Endothelial cell of umbilical vein (primary cell): ENCODE data around the gene OMA1. TPM values are rescaled to one million over a fixed set of nuclear protein-coding genes. Genes with fewer than 3 reads are reported as not detected.

Experiments
- BruUV-seq: library from RNA; stranded (reverse); fragments of 400-500 nt; replicated peaks from 2 replicates; lab custom pipeline; 2021; lab: Mats Ljungman, UMichigan
- CTCF ChIA-PET: fragments of 300-600, 350-600 bp; sonication (Branson Sonifier 250); formaldehyde crosslinking; loops from one replicate; lab custom pipeline; 2021; ENCODE audit warnings: antibody characterized with exemption, inconsistent platforms; lab: Charles Lee
- POLR2A ChIA-PET: fragments of 300-600, 350-600 bp; sonication (Branson Sonifier 250); formaldehyde crosslinking; loops from one replicate; lab custom pipeline; 2021; ENCODE audit warnings: antibody characterized with exemption, inconsistent platforms; lab: Charles Lee
- DNase-seq: peaks from one replicate; pipeline ENCODE4 v3.0.0-alpha.2; 2011; ENCODE audit warnings: low read depth, low spot score
- FAIRE-seq: peaks from 2 replicates; lab custom pipeline; 2011; peaks lifted over from hg19 to GRCh38; lab: Jason Lieb, UNC
- H2AFZ ChIP-seq: 2 replicates; pipeline ENCODE4 v1.6.0; 2012; ENCODE audit warnings: low read depth, low read length, control low read depth, inconsistent platforms
- H3K27ac ChIP-seq: 2 replicates; pipeline ENCODE4 v1.5.1; 2011; ENCODE audit warnings: low read depth, mild to moderate bottlenecking, control low read depth, low read length, moderate library complexity; ENCODE audit not compliant: insufficient read depth
- H3K27me3 ChIP-seq, 2 experiments: 2 replicates each; pipeline versions ENCODE4 v1.6.0 to v1.6.1; 2011; ENCODE audit warnings: low read length in 2 of 2, mixed read lengths in 1 of 2; ENCODE audit not compliant: control insufficient read depth in 2 of 2, insufficient read depth in 2 of 2
- H3K36me3 ChIP-seq, 2 experiments: 2 replicates in 1 of 2; 3 replicates in 1 of 2; pipeline ENCODE4 v1.5.1; 2011; ENCODE audit warnings: low read length in 2 of 2, mild to moderate bottlenecking in 1 of 2, moderate library complexity in 1 of 2; ENCODE audit not compliant: control insufficient read depth in 2 of 2, insufficient read depth in 2 of 2; ENCODE audit errors: extremely low read depth in 1 of 2
- H3K4me1 ChIP-seq: 3 replicates; pipeline ENCODE4 v1.5.1; 2011; ENCODE audit warnings: mild to moderate bottlenecking, low read length; ENCODE audit not compliant: control insufficient read depth, insufficient read depth; ENCODE audit errors: extremely low read depth
- H3K4me2 ChIP-seq: 2 replicates; pipeline ENCODE4 v1.6.1; 2011; ENCODE audit warnings: low read length, control low read depth, mixed read lengths; ENCODE audit not compliant: insufficient read depth
- H3K4me3 ChIP-seq, 3 experiments: fragments of 200-600 bp in 1 of 3; sonication (generic), shearing (Covaris generic) in 1 of 3; replicated peaks in 1 of 3; 2 replicates each; pipeline ENCODE4 v1.5.1; 2011 to 2016; ENCODE audit warnings: control low read depth in 3 of 3, low read length in 3 of 3, mild to moderate bottlenecking in 2 of 3, inconsistent platforms in 1 of 3, low read depth in 1 of 3, moderate library complexity in 1 of 3; ENCODE audit not compliant: insufficient read depth in 1 of 3
- H3K79me2 ChIP-seq: 2 replicates; pipeline ENCODE4 v1.6.0; 2012; ENCODE audit warnings: low read length, inconsistent platforms; ENCODE audit not compliant: control insufficient read depth, insufficient read depth
- H3K9ac ChIP-seq: replicated peaks from 2 replicates; pipeline ENCODE3; 2011; ENCODE audit warnings: low read length, control low read depth; ENCODE audit not compliant: insufficient read depth; ENCODE audit errors: extremely low read depth
- H3K9me1 ChIP-seq: replicated peaks from 3 replicates; pipeline ENCODE4 v1.6.0; 2011; ENCODE audit warnings: mild to moderate bottlenecking, low read length; ENCODE audit not compliant: control insufficient read depth, insufficient read depth; ENCODE audit errors: extremely low read depth
- H3K9me3 ChIP-seq: replicated peaks from 2 replicates; pipeline ENCODE4 v1.5.1; 2012; ENCODE audit warnings: low read length, inconsistent platforms; ENCODE audit not compliant: control insufficient read depth, insufficient read depth
- H4K20me1 ChIP-seq: replicated peaks from 2 replicates; pipeline ENCODE3; 2011; ENCODE audit warnings: mild to moderate bottlenecking, low read length; ENCODE audit not compliant: control insufficient read depth, insufficient read depth; ENCODE audit errors: extremely low read depth
- EZH2 ChIP-seq: IDR thresholded peaks from 2 replicates; pipeline ENCODE4 v1.6.1; 2012; ENCODE audit warnings: borderline replicate concordance, low read depth, mild to moderate bottlenecking, moderate library complexity, low read length, inconsistent platforms; ENCODE audit not compliant: severe bottlenecking
- FOS ChIP-seq: IDR thresholded peaks from 2 replicates; pipeline ENCODE4 v1.6.1; 2011; ENCODE audit warnings: mild to moderate bottlenecking, low read length, moderate library complexity, borderline replicate concordance; ENCODE audit not compliant: insufficient read depth
- GATA2 ChIP-seq: IDR thresholded peaks from 2 replicates; pipeline ENCODE4 v1.7.0; 2011; ENCODE audit warnings: low read depth, mild to moderate bottlenecking, moderate library complexity, mixed read lengths, low read length; ENCODE audit not compliant: insufficient read length, insufficient read depth
- JUN ChIP-seq: IDR thresholded peaks from 2 replicates; pipeline ENCODE4 v1.6.1; 2011; ENCODE audit warnings: borderline replicate concordance, low read depth; ENCODE audit not compliant: insufficient read length, insufficient read depth
- MYC ChIP-seq: IDR thresholded peaks from one replicate; pipeline ENCODE4 v1.6.1; 2011; ENCODE audit warnings: mild to moderate bottlenecking, low read depth, low read length
- POLR2A ChIP-seq: IDR thresholded peaks from 2 replicates; pipeline ENCODE4 v1.6.1; 2012; ENCODE audit warnings: low read depth, mild to moderate bottlenecking, control low read depth, low read length
- POLR2AphosphoS5 ChIP-seq: IDR thresholded peaks from 2 replicates; pipeline ENCODE4 v1.6.1; 2012; ENCODE audit warnings: low read depth, mild to moderate bottlenecking, control low read depth, low read length, moderate library complexity; ENCODE audit not compliant: insufficient read depth
- dilution Hi-C: fragments of 300-500 bp; cut with MboI; formaldehyde crosslinking; loops from one replicate; pipeline ENCODE4 v1.15.0; 2019; ENCODE audit warnings: low sequenced_read_pairs; ENCODE audit not compliant: extremely low pct_ligation_motif_present
- intact Hi-C: fragments of 100-400 bp; cut with micrococcal nuclease; formaldehyde crosslinking; loops from one replicate; pipeline ENCODE4 v1.10.0; 2022
- polyA plus RNA-seq, 4 experiments: library from polyadenylated mRNA; depleted of rRNA in 3 of 4; stranded (reverse) in 3 of 4; unstranded in 1 of 4; fragments of >200 nt; gene quantifications; 2 replicates each; pipeline versions ENCODE4 v1.2.1 to v1.2.3, GENCODE V29; 2011 to 2012; ENCODE audit warnings: missing spikeins in 1 of 4
- total RNA-seq: library from RNA; stranded (reverse); gene quantifications from 2 replicates; pipeline ENCODE4 v1.2.3, GENCODE V29; 2021
- TF ChIP-seq, protein P1 (sequence below), 2 donors: IDR thresholded peaks; 1 replicate in 1 of 2; 2 replicates in 1 of 2; pipeline ENCODE4 v1.5.1; 2011; ENCODE audit warnings: low read length in 2 of 2, mild to moderate bottlenecking in 2 of 2, moderate library complexity in 2 of 2, control low read depth in 1 of 2, inconsistent platforms in 1 of 2, low read depth in 1 of 2; ENCODE audit not compliant: insufficient read depth in 1 of 2; ENCODE audit errors: extremely low read depth in 1 of 2
- TF ChIP-seq, protein P2 (sequence below): IDR thresholded peaks from 2 replicates; pipeline ENCODE4 v1.6.1; 2011; ENCODE audit not compliant: insufficient read depth, insufficient read length

OMA1 gene
- total and polyA plus RNA-seq, 2 donors (not counting 3 experiments of a cell fraction or from before 2014, with no cell fraction given), result 4.0 to 4.6 TPM

GRCh38 chr1:58594546-58594945 lies 48.0 kb upstream of the OMA1 start:
- Histone ChIP-seq H2AFZ (no peak overlapping the region), H3K9me1 (no peaks in the 10 kb centered on the region), H3K9me3 (no peaks in the 10 kb centered on the region), H3K79me2 (peaks cover 3% of the 10 kb centered on the region), H4K20me1 (no peaks in the 10 kb centered on the region), H3K36me3 (peaks cover 2 to 3% of the 10 kb centered on the region in 2 experiments), H3K4me1 (peaks cover 22% of the 10 kb centered on the region), H3K4me2 (no peak overlapping the region), H3K4me3 (no peak overlapping the region), H3K27me3 (no peaks in the 10 kb centered on the region), H3K9ac (no peak overlapping the region), H3K27ac (no peak overlapping the region)
- POLR2A ChIA-PET, result no interaction called here
- dilution Hi-C loops (no loop called here), intact Hi-C loops (loop anchor here (5.0 kb wide), 1 partner anchor 197 kb away; no protein-coding TSS in a partner anchor)
- BruUV-seq, result no TSS peak
- no peak for FAIRE-seq
- TF ChIP-seq POLR2AphosphoS5 (no peak), EZH2 (no peak), FOS (no peak), POLR2A (no peak)
- DNase-seq, result no peak
- CTCF ChIA-PET, result interaction anchor here (1.2 kb wide), 1 partner anchor 58 kb away, joined by 3 read pairs; no protein-coding TSS in a partner anchor

DNA sequence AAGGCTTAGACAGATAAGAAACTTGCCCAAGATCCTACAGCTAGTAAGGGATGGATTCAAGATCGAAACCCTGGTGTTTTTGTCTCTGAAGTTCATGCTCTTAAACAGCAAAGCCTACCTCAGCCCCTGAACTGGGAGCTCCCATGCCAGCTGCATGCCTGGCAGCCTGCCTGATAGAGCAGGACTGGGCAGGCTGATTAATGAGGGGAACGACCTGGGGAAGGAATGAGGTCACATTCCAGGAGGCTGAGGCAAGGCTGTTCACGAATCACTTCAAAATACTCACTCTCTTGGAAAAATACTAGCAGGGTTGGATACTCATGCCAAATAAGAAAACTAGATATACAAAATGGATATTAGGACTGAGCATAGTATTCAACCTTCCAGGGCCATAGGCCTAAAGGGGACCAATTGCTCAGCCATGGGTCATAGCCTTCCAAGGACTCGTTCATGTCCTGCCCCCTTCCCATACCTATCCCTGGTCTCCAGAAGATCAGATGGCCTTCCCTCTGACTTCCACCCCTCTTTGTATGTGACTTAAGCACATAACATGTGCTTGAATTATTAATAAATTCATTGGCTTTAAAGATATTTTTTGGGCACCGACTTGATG lies 46.1 kb upstream of the OMA1 start:
- Histone ChIP-seq H3K27ac (peak overlapping the region; percentile 91), H3K4me2 (peak overlapping the region; percentile 41), H3K36me3 (peaks cover 0 to 2% of the 10 kb centered on the region in 2 experiments), H3K9ac (peak overlapping the region; percentile 42), H3K79me2 (peaks cover 7% of the 10 kb centered on the region), H3K9me1 (no peaks in the 10 kb centered on the region), H3K9me3 (no peaks in the 10 kb centered on the region), H4K20me1 (no peaks in the 10 kb centered on the region), H3K4me3 (no peak overlapping the region), H3K27me3 (no peaks in the 10 kb centered on the region), H2AFZ (peak overlapping the region; percentile 30), H3K4me1 (peaks cover 22% of the 10 kb centered on the region)
- ChIA-PET POLR2A (interaction anchor here (1.2 to 1.3 kb wide), 2 partner anchors 16 to 26 kb away, joined by 4 to 6 read pairs; no protein-coding TSS in a partner anchor), CTCF (interaction anchor here (0.8 to 1.9 kb wide), 6 partner anchors 13 to 60 kb away, joined by 3 to 14 read pairs (median 4); partner anchors contain the start of gene OMA1)
- FAIRE-seq, result peak; percentile 99
- DNase-seq, result peak; percentile 98
- BruUV-seq, result TSS peak; percentile 51
- intact Hi-C loops (loop anchor here (1.0 to 5.0 kb wide), 5 partner anchors 8 to 195 kb away; partner anchors contain the start of gene OMA1), dilution Hi-C loops (no loop called here)
- TF ChIP-seq FOS, result peak; percentile 72
- peak; percentile 96 for TF ChIP-seq POLR2AphosphoS5
- TF ChIP-seq, protein P1, sequence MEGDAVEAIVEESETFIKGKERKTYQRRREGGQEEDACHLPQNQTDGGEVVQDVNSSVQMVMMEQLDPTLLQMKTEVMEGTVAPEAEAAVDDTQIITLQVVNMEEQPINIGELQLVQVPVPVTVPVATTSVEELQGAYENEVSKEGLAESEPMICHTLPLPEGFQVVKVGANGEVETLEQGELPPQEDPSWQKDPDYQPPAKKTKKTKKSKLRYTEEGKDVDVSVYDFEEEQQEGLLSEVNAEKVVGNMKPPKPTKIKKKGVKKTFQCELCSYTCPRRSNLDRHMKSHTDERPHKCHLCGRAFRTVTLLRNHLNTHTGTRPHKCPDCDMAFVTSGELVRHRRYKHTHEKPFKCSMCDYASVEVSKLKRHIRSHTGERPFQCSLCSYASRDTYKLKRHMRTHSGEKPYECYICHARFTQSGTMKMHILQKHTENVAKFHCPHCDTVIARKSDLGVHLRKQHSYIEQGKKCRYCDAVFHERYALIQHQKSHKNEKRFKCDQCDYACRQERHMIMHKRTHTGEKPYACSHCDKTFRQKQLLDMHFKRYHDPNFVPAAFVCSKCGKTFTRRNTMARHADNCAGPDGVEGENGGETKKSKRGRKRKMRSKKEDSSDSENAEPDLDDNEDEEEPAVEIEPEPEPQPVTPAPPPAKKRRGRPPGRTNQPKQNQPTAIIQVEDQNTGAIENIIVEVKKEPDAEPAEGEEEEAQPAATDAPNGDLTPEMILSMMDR (IDR thresholded peaks at IDR 0.05; ENCODE audit: extremely low read depth in 1 of 2, insufficient read depth in 1 of 2, low read depth in 1 of 2, low read length in 2 of 2), result no peak
- TF ChIP-seq GATA2, result peak; percentile 65
- TF ChIP-seq POLR2A, result peak; percentile 79
- TF ChIP-seq, protein P2, sequence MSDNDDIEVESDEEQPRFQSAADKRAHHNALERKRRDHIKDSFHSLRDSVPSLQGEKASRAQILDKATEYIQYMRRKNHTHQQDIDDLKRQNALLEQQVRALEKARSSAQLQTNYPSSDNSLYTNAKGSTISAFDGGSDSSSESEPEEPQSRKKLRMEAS, result no peak
- TF ChIP-seq MYC, result no peak
- no peak for TF ChIP-seq EZH2
- peak; percentile 92 for TF ChIP-seq JUN
